Gastrocnemius medialis (tissue), 4 donors: Measurements from ENCODE around the gene BNIP2.

ENCODE experiments used
- POLR2A ChIP-seq, 2 donors: fragments of 450-650 bp; IDR thresholded peaks; one replicate each; pipeline ENCODE4 v1.6.1; 2017; ENCODE audit warnings: antibody characterized with exemption in 2 of 2, mild to moderate bottlenecking in 2 of 2, moderate library complexity in 2 of 2
- TF ChIP-seq, protein P1 (sequence below), 5 experiments: fragments of 450-650 bp in 3 of 5; fragments of 200-600 bp in 2 of 5; sonication (generic) in 2 of 5; IDR thresholded peaks in 4 of 5; conservative IDR thresholded peaks in 1 of 5; 1 replicate in 4 of 5; 2 replicates in 1 of 5; pipeline ENCODE4 v1.5.1; 2016 to 2019; ENCODE audit warnings: antibody characterized with exemption in 5 of 5, mild to moderate bottlenecking in 3 of 5, moderate library complexity in 3 of 5

DNA sequence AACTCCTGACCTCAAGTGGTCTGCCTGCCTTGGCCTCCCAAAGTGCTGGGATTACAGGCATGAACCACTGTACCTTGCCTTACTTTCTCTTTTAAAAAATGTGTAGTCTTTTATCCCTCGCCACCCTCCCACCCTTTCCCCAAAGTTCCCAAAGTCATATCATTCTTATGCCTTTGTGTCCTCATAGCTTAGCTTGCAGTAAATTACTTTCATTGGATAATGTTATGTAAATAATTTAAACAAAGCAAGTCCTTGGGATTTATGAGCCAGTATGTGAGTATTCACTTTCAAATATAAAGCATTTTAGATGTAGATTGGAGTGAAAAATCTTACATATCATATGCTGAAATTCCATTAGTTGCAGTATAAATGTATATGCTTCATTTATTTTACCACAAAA, 42.8 kb downstream of the BNIP2 start:
- TF ChIP-seq, protein P1, sequence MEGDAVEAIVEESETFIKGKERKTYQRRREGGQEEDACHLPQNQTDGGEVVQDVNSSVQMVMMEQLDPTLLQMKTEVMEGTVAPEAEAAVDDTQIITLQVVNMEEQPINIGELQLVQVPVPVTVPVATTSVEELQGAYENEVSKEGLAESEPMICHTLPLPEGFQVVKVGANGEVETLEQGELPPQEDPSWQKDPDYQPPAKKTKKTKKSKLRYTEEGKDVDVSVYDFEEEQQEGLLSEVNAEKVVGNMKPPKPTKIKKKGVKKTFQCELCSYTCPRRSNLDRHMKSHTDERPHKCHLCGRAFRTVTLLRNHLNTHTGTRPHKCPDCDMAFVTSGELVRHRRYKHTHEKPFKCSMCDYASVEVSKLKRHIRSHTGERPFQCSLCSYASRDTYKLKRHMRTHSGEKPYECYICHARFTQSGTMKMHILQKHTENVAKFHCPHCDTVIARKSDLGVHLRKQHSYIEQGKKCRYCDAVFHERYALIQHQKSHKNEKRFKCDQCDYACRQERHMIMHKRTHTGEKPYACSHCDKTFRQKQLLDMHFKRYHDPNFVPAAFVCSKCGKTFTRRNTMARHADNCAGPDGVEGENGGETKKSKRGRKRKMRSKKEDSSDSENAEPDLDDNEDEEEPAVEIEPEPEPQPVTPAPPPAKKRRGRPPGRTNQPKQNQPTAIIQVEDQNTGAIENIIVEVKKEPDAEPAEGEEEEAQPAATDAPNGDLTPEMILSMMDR (IDR thresholded peaks at IDR 0.05 in 4 of 5, conservative IDR thresholded peaks at IDR 0.05 in 1 of 5), result no peak
- TF ChIP-seq POLR2A (IDR thresholded peaks at IDR 0.05), result no peak
